ENCODE results near the gene KCNQ5.
A peak's percentile ranks its signal among the peaks of the same experiment; 100 is the strongest.

Gene KCNQ5

DNA sequence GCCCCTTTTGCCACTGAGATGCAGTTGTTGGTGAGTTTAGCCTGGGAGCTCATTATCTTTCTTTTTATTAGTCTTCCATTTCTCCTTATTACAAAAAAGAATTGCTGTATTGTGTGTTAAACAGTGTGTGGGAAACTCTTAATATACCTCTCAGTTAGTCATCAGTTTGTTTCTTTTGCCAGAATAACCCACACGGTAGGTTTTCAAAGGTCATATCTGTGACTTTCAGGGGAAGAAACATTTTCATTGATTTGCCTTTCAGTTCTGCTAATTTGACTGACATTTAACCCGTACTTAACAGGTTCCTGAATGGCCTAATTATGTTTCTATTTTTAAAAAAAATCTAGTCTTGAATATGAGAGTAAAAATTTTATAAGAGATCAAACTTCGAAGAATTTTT, 458.1 kb downstream of the KCNQ5 start:
- DNase-seq (ENCODE audit: low spot score), result no peak
- TF ChIP-seq, protein P1, sequence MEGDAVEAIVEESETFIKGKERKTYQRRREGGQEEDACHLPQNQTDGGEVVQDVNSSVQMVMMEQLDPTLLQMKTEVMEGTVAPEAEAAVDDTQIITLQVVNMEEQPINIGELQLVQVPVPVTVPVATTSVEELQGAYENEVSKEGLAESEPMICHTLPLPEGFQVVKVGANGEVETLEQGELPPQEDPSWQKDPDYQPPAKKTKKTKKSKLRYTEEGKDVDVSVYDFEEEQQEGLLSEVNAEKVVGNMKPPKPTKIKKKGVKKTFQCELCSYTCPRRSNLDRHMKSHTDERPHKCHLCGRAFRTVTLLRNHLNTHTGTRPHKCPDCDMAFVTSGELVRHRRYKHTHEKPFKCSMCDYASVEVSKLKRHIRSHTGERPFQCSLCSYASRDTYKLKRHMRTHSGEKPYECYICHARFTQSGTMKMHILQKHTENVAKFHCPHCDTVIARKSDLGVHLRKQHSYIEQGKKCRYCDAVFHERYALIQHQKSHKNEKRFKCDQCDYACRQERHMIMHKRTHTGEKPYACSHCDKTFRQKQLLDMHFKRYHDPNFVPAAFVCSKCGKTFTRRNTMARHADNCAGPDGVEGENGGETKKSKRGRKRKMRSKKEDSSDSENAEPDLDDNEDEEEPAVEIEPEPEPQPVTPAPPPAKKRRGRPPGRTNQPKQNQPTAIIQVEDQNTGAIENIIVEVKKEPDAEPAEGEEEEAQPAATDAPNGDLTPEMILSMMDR (IDR thresholded peaks at IDR 0.05; ENCODE audit: extremely low read depth, missing control alignments), result no peak

DNA sequence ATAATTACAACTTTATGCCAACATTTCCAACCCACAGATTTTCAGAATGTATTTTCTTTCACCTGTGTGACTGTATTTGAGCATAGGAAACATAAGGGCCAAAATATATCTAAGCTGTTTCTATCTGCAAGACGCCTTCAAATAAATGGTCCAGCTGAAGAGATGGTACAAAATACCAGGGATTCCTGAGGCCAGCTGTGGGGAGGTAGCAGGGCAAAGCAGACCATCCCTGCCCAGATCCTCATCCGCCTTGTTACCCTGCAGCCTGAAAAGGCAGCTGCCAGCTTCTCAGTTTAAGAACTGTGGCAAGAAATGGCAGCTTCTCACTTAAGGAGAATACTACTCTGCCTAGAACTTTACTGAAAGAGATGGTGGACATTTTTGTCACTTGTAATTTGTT, 460.1 kb downstream of the KCNQ5 start:
- DNase-seq (ENCODE audit: low spot score), result no peak

DNA sequence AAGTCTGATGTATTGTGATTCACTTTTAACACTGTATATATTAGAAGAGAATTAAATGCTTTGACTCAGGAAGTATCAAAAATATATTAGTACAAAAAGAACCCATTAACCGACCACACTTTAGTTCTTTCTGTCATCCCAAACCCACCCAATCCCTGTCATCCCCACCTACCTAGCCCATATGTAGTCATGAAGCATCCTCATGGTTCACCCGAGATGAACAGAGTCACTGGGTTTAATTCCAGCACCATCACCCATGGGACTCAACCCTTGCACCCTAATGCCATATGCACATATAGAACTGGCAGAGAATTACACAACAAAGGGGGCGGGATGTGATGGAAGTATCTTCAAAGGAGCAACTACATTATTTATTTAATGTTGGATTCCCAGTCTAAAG, 462.0 kb downstream of the KCNQ5 start:
- TF ChIP-seq, protein P1 (IDR thresholded peaks at IDR 0.05; ENCODE audit: extremely low read depth, missing control alignments), result no peak

More for the DNA sequence above, 460.1 kb downstream of the KCNQ5 start:
- TF ChIP-seq, protein P1 (IDR thresholded peaks at IDR 0.05; ENCODE audit: extremely low read depth, missing control alignments), result no peak

DNA sequence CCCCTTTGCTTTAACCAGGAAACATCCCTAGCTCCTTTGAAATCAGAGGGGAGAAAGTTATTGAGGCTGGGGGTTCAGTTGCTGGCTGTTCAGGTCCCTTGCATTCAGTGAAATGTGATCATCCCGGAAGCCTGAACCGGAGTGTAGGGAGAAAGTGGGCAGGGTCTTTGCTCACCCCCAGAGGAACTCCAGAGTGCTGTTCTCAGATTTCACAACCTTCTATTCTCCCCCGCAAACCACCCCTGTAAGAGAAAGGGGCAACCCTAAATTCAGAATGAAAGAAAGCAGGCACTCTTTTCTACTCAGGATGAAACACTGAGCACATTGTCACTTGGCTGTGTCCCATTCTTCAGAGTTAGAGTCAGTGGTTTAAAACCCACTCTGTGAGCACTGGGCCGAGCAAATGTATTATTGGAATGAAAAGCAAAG, 463.6 kb downstream of the KCNQ5 start:
- TF ChIP-seq, protein P1 (IDR thresholded peaks at IDR 0.05; ENCODE audit: extremely low read depth, missing control alignments), result no peak
- DNase-seq (ENCODE audit: low spot score), result no peak

More for the DNA sequence above, 462.0 kb downstream of the KCNQ5 start:
- DNase-seq (ENCODE audit: low spot score), result no peak

DNA sequence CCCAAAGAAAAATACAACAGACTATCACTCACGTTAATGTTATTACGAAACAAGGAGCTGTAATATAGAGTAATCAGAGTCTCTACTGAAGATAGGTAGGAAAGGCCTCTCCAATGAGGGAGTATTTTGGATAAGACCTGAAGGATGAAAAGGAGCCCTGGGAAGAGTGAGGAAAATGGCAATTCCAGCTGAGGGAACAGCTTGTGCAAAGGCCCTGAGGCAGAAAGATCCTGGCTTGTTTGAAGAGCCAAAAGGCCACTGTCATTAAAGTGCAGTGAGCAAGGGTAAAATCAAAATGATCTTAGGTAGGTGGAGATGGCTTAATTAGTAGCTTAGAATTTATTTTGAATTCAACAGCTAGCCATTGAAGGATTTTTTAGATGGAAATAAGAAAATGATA, 464.9 kb downstream of the KCNQ5 start:
- no peak for DNase-seq (ENCODE audit: low spot score)
- TF ChIP-seq, protein P1 (IDR thresholded peaks at IDR 0.05; ENCODE audit: extremely low read depth, missing control alignments), result no peak

DNA sequence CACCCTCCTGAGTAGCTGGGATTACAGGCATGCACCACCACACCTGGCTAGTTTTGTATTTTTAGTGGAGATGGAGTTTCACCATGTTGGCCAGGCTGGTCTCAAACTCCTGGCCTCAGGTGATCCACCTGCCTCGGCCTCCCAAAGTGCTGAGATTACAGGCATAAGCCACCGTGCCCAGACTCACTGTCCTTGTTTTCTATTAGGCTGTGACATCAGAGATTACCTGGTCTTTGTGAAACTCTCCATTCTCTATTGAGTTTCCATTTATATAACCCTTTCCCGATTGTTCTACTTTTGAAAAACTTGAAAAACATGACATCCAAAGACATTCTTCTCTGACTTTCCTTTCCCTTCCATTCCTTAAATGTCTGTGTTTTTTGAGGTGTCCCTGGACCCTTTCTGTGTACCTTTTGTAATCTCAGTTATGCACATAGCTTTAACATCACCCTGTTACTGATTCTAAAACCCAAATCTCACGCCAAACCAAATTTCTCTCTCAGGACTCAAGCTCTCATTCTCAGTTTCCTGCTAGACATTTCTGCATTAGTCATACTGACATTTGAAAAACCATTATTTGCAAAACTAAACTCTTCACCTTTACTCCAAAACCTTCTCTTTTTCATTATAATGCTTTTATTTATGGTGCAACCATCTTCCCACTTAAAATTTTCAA, 466.4 kb downstream of the KCNQ5 start:
- peak; percentile 13 for DNase-seq (ENCODE audit: low spot score)
- TF ChIP-seq, protein P1 (IDR thresholded peaks at IDR 0.05; ENCODE audit: extremely low read depth, missing control alignments), result no peak

DNA sequence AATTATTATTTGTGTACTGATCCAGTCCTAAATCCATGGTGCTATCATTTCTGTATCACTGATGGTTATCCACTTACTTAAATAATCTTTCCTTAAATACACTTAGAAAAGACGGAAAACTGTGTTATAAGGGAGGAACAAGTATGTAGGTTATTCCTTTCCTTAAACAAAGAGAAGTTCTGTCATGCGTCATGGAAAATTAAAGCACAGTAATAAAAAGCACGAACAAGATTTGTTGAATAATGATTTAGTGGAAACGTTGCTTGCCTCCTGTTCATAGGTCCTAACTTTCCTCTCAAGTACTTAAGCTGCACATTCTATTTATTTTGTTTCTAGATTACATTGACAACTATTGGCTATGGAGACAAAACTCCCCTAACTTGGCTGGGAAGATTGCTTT, 483.1 kb downstream of the KCNQ5 start:
- TF ChIP-seq, protein P1 (IDR thresholded peaks at IDR 0.05; ENCODE audit: extremely low read depth, missing control alignments), result no peak
- no peak for DNase-seq (ENCODE audit: low spot score)
